MCF 10A (cell line): ENCODE results near the gene ADGRL3. TPM values are rescaled to one million over a fixed set of nuclear protein-coding genes. Genes with fewer than 3 reads are reported as not detected.

ENCODE experiments used
- BruUV-seq: library from RNA; stranded (reverse); fragments of 400-500 nt; replicated peaks from 2 replicates; lab custom pipeline; 2021; lab: Mats Ljungman, UMichigan
- CTCF ChIA-PET: fragments of 300-600 bp; sonication (Branson Sonifier 250); formaldehyde crosslinking; extraction: SDS; loops from one replicate; lab custom pipeline; 2021; ENCODE audit warnings: antibody characterized with exemption, inconsistent platforms; lab: Yijun Ruan, JAX
- POLR2A ChIA-PET: fragments of 300-600, 350-650 bp; sonication (Branson Sonifier 250); formaldehyde crosslinking; extraction: SDS; loops from one replicate; lab custom pipeline; 2020; ENCODE audit warnings: antibody characterized with exemption, inconsistent platforms; lab: Yijun Ruan, JAX
- DNase-seq: peaks from one replicate; pipeline ENCODE4 v3.0.0-alpha.2; 2018; ENCODE audit not compliant: unreplicated experiment
- H3K27ac Mint-ChIP-seq: one replicate; pipeline ENCODE4 v1.8.0; 2022; ENCODE audit warnings: mild to moderate bottlenecking, low read depth, mixed read lengths; ENCODE audit not compliant: unreplicated experiment
- H3K27me3 Mint-ChIP-seq: one replicate; pipeline ENCODE4 v1.8.0; 2022; ENCODE audit warnings: mixed read lengths; ENCODE audit not compliant: insufficient read depth, unreplicated experiment
- H3K36me3 Mint-ChIP-seq: one replicate; pipeline ENCODE4 v1.8.0; 2022; ENCODE audit warnings: mild to moderate bottlenecking, moderate library complexity, mixed read lengths; ENCODE audit not compliant: insufficient read depth, unreplicated experiment
- H3K4me1 Mint-ChIP-seq: one replicate; pipeline ENCODE4 v1.8.0; 2022; ENCODE audit warnings: mixed read lengths; ENCODE audit not compliant: insufficient read depth, unreplicated experiment
- H3K4me3 Mint-ChIP-seq: one replicate; pipeline ENCODE4 v1.8.0; 2022; ENCODE audit warnings: mild to moderate bottlenecking, moderate library complexity, mixed read lengths; ENCODE audit not compliant: unreplicated experiment
- H3K9me3 Mint-ChIP-seq: one replicate; pipeline ENCODE4 v1.8.0; 2022; ENCODE audit warnings: mixed read lengths; ENCODE audit not compliant: unreplicated experiment
- CTCF ChIP-seq: fragments of 200-600 bp; IDR thresholded peaks from one replicate; pipeline ENCODE4 v1.8.0; 2022; ENCODE audit warnings: antibody characterized with exemption, mild to moderate bottlenecking; ENCODE audit not compliant: unreplicated experiment
- intact Hi-C: fragments of 100-400 bp; cut with micrococcal nuclease; formaldehyde crosslinking; loops from 2 replicates; pipeline ENCODE4 v1.14.1; 2022
- total RNA-seq: library from RNA; stranded (reverse); gene quantifications from 2 replicates; pipeline ENCODE4 v1.2.3, GENCODE V29; 2022

Gene ADGRL3
- total RNA-seq, 1 experiment from 2014 or later, result 3.6 TPM

GRCh38 chr4:61182915-61183314, 17.2 kb upstream of the ADGRL3 start:
- no peaks in the 10 kb centered on the region for H3K4me1 Mint-ChIP-seq
- ChIA-PET CTCF (no interaction called here), POLR2A (no interaction called here)
- no peak for DNase-seq
- intact Hi-C loops, result no loop called here
- no peaks in the 10 kb centered on the region for H3K27me3 Mint-ChIP-seq
- no peaks in the 10 kb centered on the region for H3K36me3 Mint-ChIP-seq
- H3K9me3 Mint-ChIP-seq, result peaks cover 8% of the 10 kb centered on the region
- no peak overlapping the region for H3K4me3 Mint-ChIP-seq
- H3K27ac Mint-ChIP-seq, result no peak overlapping the region
- no TSS peak for BruUV-seq
- TF ChIP-seq CTCF, result no peak

GRCh38 chr4:61185288-61185687, 14.8 kb upstream of the ADGRL3 start:
- no peak for DNase-seq
- CTCF ChIA-PET, result interaction anchor here (0.6 to 1.0 kb wide), 4 partner anchors 11 to 781 kb away, joined by 3 read pairs; no protein-coding TSS in a partner anchor
- Mint-ChIP-seq H3K4me3 (no peak overlapping the region), H3K27me3 (no peaks in the 10 kb centered on the region), H3K9me3 (peaks cover 8% of the 10 kb centered on the region), H3K27ac (no peak overlapping the region), H3K4me1 (no peaks in the 10 kb centered on the region), H3K36me3 (no peaks in the 10 kb centered on the region)
- no TSS peak for BruUV-seq
- intact Hi-C loops, result no loop called here
- TF ChIP-seq CTCF, result no peak
- POLR2A ChIA-PET, result no interaction called here

- H3K4me1 Mint-ChIP-seq, result no peaks in the 10 kb centered on the region
- H3K27me3 Mint-ChIP-seq, result no peaks in the 10 kb centered on the region
- ChIA-PET POLR2A (no interaction called here), CTCF (no interaction called here)
- H3K36me3 Mint-ChIP-seq, result no peaks in the 10 kb centered on the region
- H3K27ac Mint-ChIP-seq, result no peak overlapping the region
- TF ChIP-seq CTCF, result no peak
- no TSS peak for BruUV-seq
- intact Hi-C loops, result no loop called here
- no peak for DNase-seq
- no peak overlapping the region for H3K4me3 Mint-ChIP-seq
- H3K9me3 Mint-ChIP-seq, result no peaks in the 10 kb centered on the region
Observed at GRCh38 chr4:61192392-61192791, 7.7 kb upstream of the ADGRL3 start.

- CTCF ChIA-PET, result interaction anchor here (1.2 kb wide), 1 partner anchor 19 kb away, joined by 3 read pairs; no protein-coding TSS in a partner anchor
- intact Hi-C loops, result no loop called here
- POLR2A ChIA-PET, result no interaction called here
- BruUV-seq, result no TSS peak
- no peak for DNase-seq
- Mint-ChIP-seq H3K27ac (no peak overlapping the region), H3K4me1 (no peaks in the 10 kb centered on the region), H3K9me3 (no peaks in the 10 kb centered on the region), H3K36me3 (no peaks in the 10 kb centered on the region), H3K4me3 (no peak overlapping the region), H3K27me3 (no peaks in the 10 kb centered on the region)
- TF ChIP-seq CTCF, result no peak
Observed at GRCh38 chr4:61193863-61194262, 6.3 kb upstream of the ADGRL3 start.
